Heart left ventricle (tissue), 16 donors: Measurements from ENCODE around the gene ANHX. TPM values are rescaled to one million over a fixed set of nuclear protein-coding genes. Genes with fewer than 3 reads are reported as not detected.

ENCODE experiments used
- ATAC-seq, 4 donors: fragments of 200-7000 bp; cut with Tn5 transposase; one replicate each; pipeline ENCODE4 v1.9.1; 2020 to 2022; ENCODE audit warnings: moderate library complexity in 4 of 4, mild to moderate bottlenecking in 3 of 4, moderate number of reproducible peaks in 1 of 4
- DNase-seq, 5 donors: peaks; one replicate each; pipeline ENCODE4 v3.0.0-alpha.2; 2020
- H3K27ac ChIP-seq, 12 donors: fragments of 200-600 bp; sonication (generic) in 4 of 12; one replicate each; pipeline versions ENCODE4 v1.5.0 to v1.8.0; 2016 to 2022; ENCODE audit warnings: mild to moderate bottlenecking in 2 of 12
- H3K27me3 ChIP-seq, 9 donors: fragments of 200-600 bp; sonication (generic) in 2 of 9; one replicate each; pipeline versions ENCODE4 v1.5.1 to v1.8.0; 2016 to 2022; ENCODE audit warnings: mild to moderate bottlenecking in 3 of 9
- H3K36me3 ChIP-seq, 9 donors: fragments of 200-600 bp; sonication (generic) in 2 of 9; one replicate each; pipeline versions ENCODE4 v1.5.0 to v1.8.0; 2018 to 2022; ENCODE audit warnings: mild to moderate bottlenecking in 2 of 9
- H3K4me1 ChIP-seq, 12 donors: fragments of 200-600 bp; sonication (generic) in 4 of 12; one replicate each; pipeline versions ENCODE4 v1.5.0 to v1.8.0; 2016 to 2022; ENCODE audit warnings: mild to moderate bottlenecking in 3 of 12
- H3K4me3 ChIP-seq, 12 donors: fragments of 200-600 bp; sonication (generic) in 4 of 12; one replicate each; pipeline versions ENCODE4 v1.5.0 to v1.8.0; 2017 to 2022; ENCODE audit warnings: mild to moderate bottlenecking in 9 of 12, moderate library complexity in 4 of 12
- H3K9me3 ChIP-seq, 12 donors: fragments of 200-600 bp; sonication (generic) in 4 of 12; one replicate each; pipeline versions ENCODE4 v1.5.0 to v1.8.0; 2016 to 2022; ENCODE audit warnings: mild to moderate bottlenecking in 1 of 12
- CTCF ChIP-seq, 12 donors: fragments of 200-600 bp; sonication (generic) in 4 of 12; IDR thresholded peaks; one replicate each; pipeline versions ENCODE4 v1.5.0 to v1.8.0; 2018 to 2022; ENCODE audit warnings: antibody characterized with exemption in 12 of 12, mild to moderate bottlenecking in 5 of 12
- POLR2A ChIP-seq, 2 donors: fragments of 450-650 bp; IDR thresholded peaks; one replicate each; pipeline ENCODE4 v1.6.1; 2017; ENCODE audit warnings: antibody characterized with exemption in 2 of 2, mild to moderate bottlenecking in 2 of 2, moderate library complexity in 2 of 2
- WGBS, 4 donors: extraction: QIAGEN DNeasy Blood & Tissue Kit in 2 of 4; methylation state at CpG; one replicate each; pipeline versions ENCODE4 v1.1.5 to v1.1.7; 2013 to 2018; 5-methylcytosine and 5-hydroxymethylcytosine counted together
- intact Hi-C, 10 donors: fragments of 100-400 bp; cut with DNase I; formaldehyde crosslinking; loops; one replicate each; pipeline versions ENCODE4 v1.11.1 to v1.14.2; 2022
- polyA plus RNA-seq, 2 donors: library from polyadenylated mRNA; stranded (reverse); fragments of 200-250 nt; gene quantifications; one replicate each; pipeline ENCODE4 v1.2.3, GENCODE V29; 2013
- total RNA-seq, 9 donors: library from RNA; depleted of rRNA in 2 of 9; stranded (reverse); fragments of >200 nt in 2 of 9; fragmentation: NEBNext Ultra II Directional in 3 of 9; extraction: Animal tissue kit (Norgen Biotek cat#: 25700) in 3 of 9; gene quantifications; one replicate each; pipeline versions ENCODE4 v1.1.0 to v1.2.4, GENCODE V29; 2016 to 2023
- donor health status: ischemic (EF 13 %, LVEDD 7.1; RV severe dilation, severe dysfunction).
- donor health status: healthy with polysubstance abuse.
- donor health status: DM: no; HTN: yes; CAD: no.
- donor health status: DM: no; HTN: no; CAD: no.
- donor health status: ischemic (EF 25% LVEDD 6.9; RV normal size, moderate dysfunction).
- donor health status: ischemic (EF 25% LVEDD 5.7; RV mildly dilated, moderate dysfunction).
- donor health status: healthy.
- donor health status: DM: yes; HTN: yes; CAD: no.
- donor health status: ischemic (EF 35%, LVEDD 5.7; RV mildly dilated, moderate dysfunction).
- donor health status: nonischemic (EF 11% LVEDD 7.7; RV severe dilation, severe dysfunction).
- donor health status: DM: yes; HTN: yes; CAD: no.
- donor health status: PGD.
- donor health status: ischemic (EF 29% LVEDD 5.4; RV normal size, mild dysfunction).
- donor health status: nonischemic (EF 23%, LVEDD 6.1; RV moderate dilation, normal function).

The ANHX gene
- total and polyA plus RNA-seq, 11 donors: not detected

GRCh38 chr12:133225527-133225926 lies 10.2 kb downstream of the ANHX start:
- whole genome bisulfite sequencing, 4 donors: 76 to 79% (median 76%) methylated on average over 4 of the region's 4 CpGs
- DNase-seq (no peak), ATAC-seq (no peak)
- H3K4me1 ChIP-seq: no peaks in the 10 kb centered on the region
- no peak overlapping the region for H3K4me3 ChIP-seq
- no peak overlapping the region for H3K27ac ChIP-seq
- H3K36me3 ChIP-seq: no peaks in the 10 kb centered on the region
- intact Hi-C loops: no loop called here
- H3K27me3 ChIP-seq: no peaks in the 10 kb centered on the region
- H3K9me3 ChIP-seq: peaks cover 0 to 38% (median 8%) of the 10 kb centered on the region in 12 donors
- no peak for TF ChIP-seq CTCF (IDR thresholded peaks at IDR 0.05)
- TF ChIP-seq POLR2A (IDR thresholded peaks at IDR 0.05): no peak

DNA sequence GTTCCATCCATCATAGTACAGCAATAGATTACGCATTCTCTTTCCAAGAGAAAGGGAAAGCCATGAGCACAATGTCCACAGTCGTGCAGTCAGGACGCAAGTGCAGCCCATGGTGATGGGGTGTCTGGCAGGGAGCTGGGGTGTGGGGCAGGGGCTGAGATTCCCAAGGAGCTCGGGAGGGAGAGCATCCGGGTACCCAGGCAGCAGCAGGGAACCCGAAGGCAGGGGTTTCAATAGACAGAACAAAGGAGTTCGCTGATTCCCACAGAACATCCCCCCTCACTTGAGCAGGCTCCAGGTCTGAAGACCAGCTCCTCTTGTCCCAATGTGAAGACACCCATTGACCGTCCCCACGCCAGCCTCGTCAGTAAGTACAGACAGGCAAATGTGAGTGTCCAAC lies 13.5 kb downstream of the ANHX start:
- 80 to 86% (median 82%) methylated on average over 10 of the region's 10 CpGs for WGBS, 4 donors
- Histone ChIP-seq H3K9me3 (peaks cover 0 to 69% (median 10%) of the 10 kb centered on the region in 12 donors), H3K27me3 (no peaks in the 10 kb centered on the region)

GRCh38 chr12:133221241-133221640 lies 14.4 kb downstream of the ANHX start:
- no peaks in the 10 kb centered on the region for H3K36me3 ChIP-seq
- intact Hi-C loops: no loop called here
- H3K27me3 ChIP-seq: no peaks in the 10 kb centered on the region
- no peaks in the 10 kb centered on the region for H3K4me1 ChIP-seq
- H3K27ac ChIP-seq: no peak overlapping the region
- TF ChIP-seq POLR2A (IDR thresholded peaks at IDR 0.05) (no peak), CTCF (IDR thresholded peaks at IDR 0.05) (no peak)
- ATAC-seq (no peak), DNase-seq (no peak)
- no peak overlapping the region for H3K4me3 ChIP-seq
- H3K9me3 ChIP-seq: peaks cover 0 to 79% (median 11%) of the 10 kb centered on the region in 12 donors
- 80 to 84% (median 83%) methylated on average over 14 to 16 of the region's 16 CpGs for WGBS, 4 donors

More for the DNA sequence above, 13.5 kb downstream of the ANHX start:
- intact Hi-C loops: no loop called here
- no peak for ATAC-seq
- no peaks in the 10 kb centered on the region for H3K4me1 ChIP-seq
- no peak for DNase-seq
- no peaks in the 10 kb centered on the region for H3K36me3 ChIP-seq
- H3K27ac ChIP-seq: no peak overlapping the region
- no peak overlapping the region for H3K4me3 ChIP-seq
- no peak for TF ChIP-seq CTCF (IDR thresholded peaks at IDR 0.05)
- no peak for TF ChIP-seq POLR2A (IDR thresholded peaks at IDR 0.05)

DNA sequence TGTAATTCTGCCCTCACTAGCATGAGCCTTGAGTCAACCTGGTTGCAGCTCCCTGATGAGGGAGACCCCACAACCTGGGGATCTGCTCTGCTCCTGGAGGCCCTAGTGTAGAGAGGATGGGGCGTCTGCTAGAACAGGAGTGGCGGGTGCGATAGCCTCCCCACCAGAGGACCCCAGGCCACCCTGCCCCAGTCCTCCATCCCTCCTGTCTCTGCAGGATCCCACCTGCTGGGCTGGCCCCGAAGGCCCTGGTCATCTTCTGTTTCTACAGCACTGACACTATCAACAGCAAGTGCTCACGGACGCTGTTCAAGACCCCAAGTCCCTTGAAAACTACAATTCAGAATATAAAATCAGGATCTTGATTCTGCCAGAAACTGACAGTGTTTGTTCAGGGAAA lies 15.2 kb downstream of the ANHX start:
- TF ChIP-seq POLR2A (IDR thresholded peaks at IDR 0.05): no peak
- no peak for TF ChIP-seq CTCF (IDR thresholded peaks at IDR 0.05)
- ATAC-seq (no peak), DNase-seq (no peak)
- H3K4me3 ChIP-seq: no peak overlapping the region
- 87 to 93% (median 89%) methylated on average over 6 of the region's 6 CpGs for WGBS, 4 donors
- no peaks in the 10 kb centered on the region for H3K27me3 ChIP-seq
- no peaks in the 10 kb centered on the region for H3K4me1 ChIP-seq
- H3K27ac ChIP-seq: no peak overlapping the region
- H3K9me3 ChIP-seq: peaks cover 0 to 86% (median 15%) of the 10 kb centered on the region in 12 donors
- no peaks in the 10 kb centered on the region for H3K36me3 ChIP-seq
- intact Hi-C loops: no loop called here
